Nephron (organoid): ENCODE data around the gene PTCH2.
A peak's percentile ranks its signal among the peaks of the same experiment; 100 is the strongest.

ENCODE experiments used
- H3K27ac Mint-ChIP-seq, 3 experiments: 2 replicates each; pipeline ENCODE4 v1.8.0; 2020; ENCODE audit warnings: mixed read lengths in 3 of 3, mild to moderate bottlenecking in 2 of 3, moderate library complexity in 1 of 3
- H3K27me3 Mint-ChIP-seq: 2 replicates; pipeline ENCODE4 v1.8.0; 2021; ENCODE audit warnings: low read depth, mild to moderate bottlenecking, moderate library complexity, mixed read lengths
- H3K36me3 Mint-ChIP-seq: 2 replicates; pipeline ENCODE4 v1.8.0; 2020; ENCODE audit warnings: low read depth, mixed read lengths
- H3K4me1 Mint-ChIP-seq: 2 replicates; pipeline ENCODE4 v1.8.0; 2020; ENCODE audit warnings: mixed read lengths
- H3K4me3 Mint-ChIP-seq, 3 experiments: 2 replicates each; pipeline ENCODE4 v1.8.0; 2020; ENCODE audit warnings: mild to moderate bottlenecking in 3 of 3, mixed read lengths in 3 of 3, moderate library complexity in 2 of 3
- H3K9me3 Mint-ChIP-seq: 2 replicates; pipeline ENCODE4 v1.8.0; 2020; ENCODE audit warnings: mixed read lengths
- TF ChIP-seq, protein P1 (sequence below), 3 experiments: fragments of 200-600 bp; sonication (generic); IDR thresholded peaks; one replicate each; pipeline ENCODE4 v1.5.0; 2021; ENCODE audit warnings: antibody characterized with exemption in 3 of 3; ENCODE audit not compliant: unreplicated experiment in 3 of 3

Gene PTCH2

DNA sequence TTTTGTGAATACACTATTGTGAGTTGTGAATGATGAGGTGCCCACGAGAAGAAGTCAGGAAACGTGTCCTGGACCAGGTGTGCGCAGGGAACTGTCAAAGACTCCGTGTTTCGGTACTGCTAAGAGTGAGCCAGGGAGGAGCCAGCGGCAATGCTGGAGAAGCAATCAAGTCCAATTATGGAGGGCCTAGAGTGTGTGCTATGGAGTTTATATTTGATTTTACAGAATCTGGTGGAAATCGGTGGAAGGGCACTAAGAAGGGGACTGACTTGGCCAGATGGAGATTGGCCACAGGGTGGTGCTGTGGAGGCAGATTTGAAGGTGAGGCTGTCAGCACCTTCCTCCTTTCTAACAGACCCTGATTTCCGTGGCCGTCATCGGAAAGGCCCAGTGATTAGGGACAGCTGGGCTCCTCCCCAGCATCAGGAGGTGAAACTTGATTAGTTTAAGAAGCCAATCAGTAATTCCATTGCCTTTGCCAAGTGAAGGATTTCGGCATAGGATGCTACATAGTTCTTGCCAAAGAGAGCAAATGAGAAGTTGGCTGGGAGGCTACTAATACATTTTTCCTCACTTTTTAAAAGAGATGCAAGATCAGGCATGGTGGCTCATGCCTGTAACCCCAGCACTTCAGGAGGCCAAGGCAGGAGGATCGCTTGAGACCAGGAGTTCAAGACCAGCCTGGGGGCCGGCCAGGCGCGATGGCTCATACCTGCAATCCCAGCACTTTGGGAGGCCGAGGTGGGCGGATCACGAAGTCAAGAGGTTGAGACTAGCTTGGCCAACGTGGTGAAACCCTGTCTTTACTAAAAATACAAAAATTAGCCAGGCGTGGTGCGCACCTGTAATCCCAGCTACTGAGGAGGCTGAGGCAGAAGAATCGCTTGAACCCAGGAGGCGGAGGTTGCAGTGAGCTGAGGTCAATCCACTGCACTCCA lies 7.0 kb downstream of the PTCH2 start:
- H3K9me3 Mint-ChIP-seq: no peaks in the 10 kb centered on the region
- no peaks in the 10 kb centered on the region for H3K27me3 Mint-ChIP-seq
- H3K4me1 Mint-ChIP-seq: peaks cover 20% of the 10 kb centered on the region
- TF ChIP-seq, protein P1, sequence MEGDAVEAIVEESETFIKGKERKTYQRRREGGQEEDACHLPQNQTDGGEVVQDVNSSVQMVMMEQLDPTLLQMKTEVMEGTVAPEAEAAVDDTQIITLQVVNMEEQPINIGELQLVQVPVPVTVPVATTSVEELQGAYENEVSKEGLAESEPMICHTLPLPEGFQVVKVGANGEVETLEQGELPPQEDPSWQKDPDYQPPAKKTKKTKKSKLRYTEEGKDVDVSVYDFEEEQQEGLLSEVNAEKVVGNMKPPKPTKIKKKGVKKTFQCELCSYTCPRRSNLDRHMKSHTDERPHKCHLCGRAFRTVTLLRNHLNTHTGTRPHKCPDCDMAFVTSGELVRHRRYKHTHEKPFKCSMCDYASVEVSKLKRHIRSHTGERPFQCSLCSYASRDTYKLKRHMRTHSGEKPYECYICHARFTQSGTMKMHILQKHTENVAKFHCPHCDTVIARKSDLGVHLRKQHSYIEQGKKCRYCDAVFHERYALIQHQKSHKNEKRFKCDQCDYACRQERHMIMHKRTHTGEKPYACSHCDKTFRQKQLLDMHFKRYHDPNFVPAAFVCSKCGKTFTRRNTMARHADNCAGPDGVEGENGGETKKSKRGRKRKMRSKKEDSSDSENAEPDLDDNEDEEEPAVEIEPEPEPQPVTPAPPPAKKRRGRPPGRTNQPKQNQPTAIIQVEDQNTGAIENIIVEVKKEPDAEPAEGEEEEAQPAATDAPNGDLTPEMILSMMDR (IDR thresholded peaks at IDR 0.05; ENCODE audit: unreplicated experiment in 3 of 3): peak; percentile 80 to 89 (median 87)
- H3K4me3 Mint-ChIP-seq: peak overlapping the region in 1 of 3 experiments; percentile 15
- H3K36me3 Mint-ChIP-seq: no peaks in the 10 kb centered on the region
- peak overlapping the region; percentile 8 to 90 (median 80) for H3K27ac Mint-ChIP-seq

GRCh38 chr1:44834328-44834727 lies 8.7 kb downstream of the PTCH2 start:
- TF ChIP-seq, protein P1 (IDR thresholded peaks at IDR 0.05; ENCODE audit: unreplicated experiment in 3 of 3): no peak
- Mint-ChIP-seq H3K4me1 (peaks cover 15% of the 10 kb centered on the region), H3K36me3 (no peaks in the 10 kb centered on the region), H3K27me3 (no peaks in the 10 kb centered on the region), H3K4me3 (no peak overlapping the region), H3K27ac (no peak overlapping the region), H3K9me3 (no peaks in the 10 kb centered on the region)

- TF ChIP-seq, protein P1 (IDR thresholded peaks at IDR 0.05; ENCODE audit: unreplicated experiment in 3 of 3): no peak
- H3K9me3 Mint-ChIP-seq: no peaks in the 10 kb centered on the region
- H3K4me3 Mint-ChIP-seq: no peak overlapping the region
- H3K4me1 Mint-ChIP-seq: peaks cover 13% of the 10 kb centered on the region
- no peaks in the 10 kb centered on the region for H3K36me3 Mint-ChIP-seq
- no peaks in the 10 kb centered on the region for H3K27me3 Mint-ChIP-seq
- H3K27ac Mint-ChIP-seq: peak overlapping the region; percentile 41 to 56 (median 48)
Observed at GRCh38 chr1:44832056-44832705, 10.9 kb downstream of the PTCH2 start.

DNA sequence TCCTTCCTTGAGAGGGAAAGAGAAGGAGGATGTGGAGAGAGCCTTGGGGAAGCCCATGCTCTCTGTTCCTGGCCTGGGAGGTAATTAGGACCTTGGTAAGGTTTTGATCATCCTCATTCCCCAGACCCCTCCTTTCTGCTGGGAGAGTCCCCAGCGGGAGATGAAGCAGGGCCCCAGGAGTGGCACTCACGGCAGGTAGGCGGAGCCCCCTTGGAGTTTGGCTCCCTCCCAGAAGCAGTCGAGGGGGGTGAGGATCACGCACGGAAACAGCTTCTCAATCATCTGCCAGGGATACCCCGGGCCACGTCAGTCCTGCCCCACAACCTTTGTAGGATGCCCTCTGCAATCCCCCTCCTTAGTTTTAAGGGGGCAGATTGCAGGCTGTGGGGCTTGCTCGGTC lies 11.5 kb downstream of the PTCH2 start:
- no peaks in the 10 kb centered on the region for H3K9me3 Mint-ChIP-seq
- H3K4me3 Mint-ChIP-seq: no peak overlapping the region
- no peak overlapping the region for H3K27ac Mint-ChIP-seq
- no peaks in the 10 kb centered on the region for H3K36me3 Mint-ChIP-seq
- TF ChIP-seq, protein P1 (IDR thresholded peaks at IDR 0.05; ENCODE audit: unreplicated experiment in 3 of 3): no peak
- H3K4me1 Mint-ChIP-seq: peaks cover 13% of the 10 kb centered on the region
- no peaks in the 10 kb centered on the region for H3K27me3 Mint-ChIP-seq

- Mint-ChIP-seq H3K9me3 (no peaks in the 10 kb centered on the region), H3K4me1 (peaks cover 10% of the 10 kb centered on the region), H3K27me3 (no peaks in the 10 kb centered on the region), H3K27ac (no peak overlapping the region), H3K4me3 (no peak overlapping the region), H3K36me3 (no peaks in the 10 kb centered on the region)
- TF ChIP-seq, protein P1 (IDR thresholded peaks at IDR 0.05; ENCODE audit: unreplicated experiment in 3 of 3): no peak
Observed at GRCh38 chr1:44830900-44831304, 12.2 kb downstream of the PTCH2 start.
